CD1c-positive myeloid dendritic cell (primary cell): ENCODE data around the gene PCP2.
A peak's percentile ranks its signal among the peaks of the same experiment; 100 is the strongest.

Experiments
- DNase-seq: peaks from one replicate; pipeline ENCODE4 v3.0.0-alpha.2; 2016; ENCODE audit errors: extremely low spot score

The PCP2 gene

GRCh38 chr19:7596211-7596937 lies 37.1 kb downstream of the PCP2 start:
- no peak for DNase-seq

- DNase-seq, result peak; percentile 9
These were observed 37.9 kb downstream of the PCP2 start, which contains the start of gene CAMSAP3 for GRCh38 chr19:7595466-7596133. Gene CAMSAP3 (plus strand): TSS chr19:7595863. CDS start chr19:7596003, 140 bp downstream.

GRCh38 chr19:7590256-7590655 lies 43.3 kb downstream of the PCP2 start:
- DNase-seq, result no peak

GRCh38 chr19:7589822-7590221 lies 43.7 kb downstream of the PCP2 start:
- no peak for DNase-seq

- DNase-seq, result no peak
These were observed 51.1 kb downstream of the PCP2 start for GRCh38 chr19:7582446-7582845.
